HepG2 (cell line): ENCODE measurements around the gene MFSD12. TPM values are rescaled to one million over a fixed set of nuclear protein-coding genes. Genes with fewer than 3 reads are reported as not detected.
A peak's percentile ranks its signal among the peaks of the same experiment; 100 is the strongest.

ENCODE experiments used
- ARID5B ChIP-seq: IDR thresholded peaks from 2 replicates; pipeline ENCODE4 v1.4.0; 2020; ENCODE audit warnings: mild to moderate bottlenecking, missing genetic modification reagents
- ATF7 ChIP-seq, 2 experiments: fragments of 450-650 bp in 1 of 2; sonication (generic) in 1 of 2; formaldehyde crosslinking in 1 of 2; IDR thresholded peaks; 2 replicates each; pipeline versions ENCODE4 v1.4.0 to v1.6.1; 2016 to 2020; ENCODE audit warnings: antibody characterized with exemption in 1 of 2, mild to moderate bottlenecking in 1 of 2, missing genetic modification reagents in 1 of 2
- FOXA3 ChIP-seq: IDR thresholded peaks from 2 replicates; pipeline ENCODE4 v1.6.1; 2016; ENCODE audit warnings: missing genetic modification reagents, missing compliant biosample characterization
- GLI4 ChIP-seq: sonication (generic); formaldehyde crosslinking; IDR thresholded peaks from 2 replicates; pipeline ENCODE4 v1.5.1; 2020; ENCODE audit warnings: missing genetic modification reagents, mild to moderate bottlenecking, moderate library complexity, borderline replicate concordance
- GMEB1 ChIP-seq: sonication (generic); formaldehyde crosslinking; IDR thresholded peaks from 2 replicates; pipeline ENCODE4 v1.5.1; 2020; ENCODE audit warnings: missing genetic modification reagents, mild to moderate bottlenecking, borderline replicate concordance
- MAX ChIP-seq: IDR thresholded peaks from 2 replicates; pipeline ENCODE4 v1.6.1; 2012; ENCODE audit warnings: inconsistent platforms
- NFYB ChIP-seq: sonication (generic); formaldehyde crosslinking; IDR thresholded peaks from 2 replicates; pipeline ENCODE4 v1.4.0; 2020; ENCODE audit warnings: missing genetic modification reagents
- ZBTB21 ChIP-seq: sonication (generic); formaldehyde crosslinking; IDR thresholded peaks from 2 replicates; pipeline ENCODE4 v1.4.0; 2020; ENCODE audit warnings: missing genetic modification reagents
- ZC3H4 ChIP-seq: sonication (generic); formaldehyde crosslinking; IDR thresholded peaks from 2 replicates; pipeline ENCODE4 v1.4.0; 2020; ENCODE audit warnings: missing genetic modification reagents, borderline replicate concordance
- ZNF281 ChIP-seq: sonication (generic); formaldehyde crosslinking; IDR thresholded peaks from 2 replicates; pipeline ENCODE4 v1.4.0; 2020; ENCODE audit warnings: missing genetic modification reagents, borderline replicate concordance
- ZNF776 ChIP-seq: sonication (generic); formaldehyde crosslinking; IDR thresholded peaks from 2 replicates; pipeline ENCODE4 v1.4.0; 2020; ENCODE audit warnings: mild to moderate bottlenecking, missing genetic modification reagents
- polyA plus RNA-seq, 8 experiments: library from polyadenylated mRNA; depleted of rRNA in 3 of 8; stranded (reverse) in 7 of 8; unstranded in 1 of 8; fragments of >200 nt; fragmentation: Illumina TruSeq in 4 of 8; extraction: Trizol in 4 of 8; gene quantifications; 2 replicates each; pipeline versions ENCODE4 v1.2.1 to v1.2.3, GENCODE V29; 2011 to 2016; ENCODE audit warnings: low read depth in 4 of 8, missing spikeins in 1 of 8, mixed read lengths in 1 of 8; ENCODE audit not compliant: insufficient read depth in 1 of 8
- total RNA-seq, 5 experiments: library from RNA; depleted of rRNA; stranded (reverse); fragments of >200 nt; fragmentation: Illumina TruSeq; extraction: Trizol; gene quantifications; 2 replicates each; pipeline ENCODE4 v1.2.3, GENCODE V29; 2016; ENCODE audit warnings: low read depth in 1 of 5
- TF ChIP-seq, protein P1 (sequence below): sonication (generic); formaldehyde crosslinking; IDR thresholded peaks from 2 replicates; pipeline ENCODE4 v1.5.1; 2020; ENCODE audit warnings: mild to moderate bottlenecking, moderate library complexity, missing genetic modification reagents
- TF ChIP-seq, protein P2 (sequence below): sonication (generic); formaldehyde crosslinking; conservative IDR thresholded peaks from 2 replicates; pipeline ENCODE4 v1.4.0; 2020; ENCODE audit warnings: mild to moderate bottlenecking, missing genetic modification reagents, moderate library complexity

Gene MFSD12
- total and polyA plus RNA-seq, 2 of the 13 experiments (the other 11 are each of a cell fraction or from before 2014, with no cell fraction given): 27.2 to 29.1 TPM

DNA sequence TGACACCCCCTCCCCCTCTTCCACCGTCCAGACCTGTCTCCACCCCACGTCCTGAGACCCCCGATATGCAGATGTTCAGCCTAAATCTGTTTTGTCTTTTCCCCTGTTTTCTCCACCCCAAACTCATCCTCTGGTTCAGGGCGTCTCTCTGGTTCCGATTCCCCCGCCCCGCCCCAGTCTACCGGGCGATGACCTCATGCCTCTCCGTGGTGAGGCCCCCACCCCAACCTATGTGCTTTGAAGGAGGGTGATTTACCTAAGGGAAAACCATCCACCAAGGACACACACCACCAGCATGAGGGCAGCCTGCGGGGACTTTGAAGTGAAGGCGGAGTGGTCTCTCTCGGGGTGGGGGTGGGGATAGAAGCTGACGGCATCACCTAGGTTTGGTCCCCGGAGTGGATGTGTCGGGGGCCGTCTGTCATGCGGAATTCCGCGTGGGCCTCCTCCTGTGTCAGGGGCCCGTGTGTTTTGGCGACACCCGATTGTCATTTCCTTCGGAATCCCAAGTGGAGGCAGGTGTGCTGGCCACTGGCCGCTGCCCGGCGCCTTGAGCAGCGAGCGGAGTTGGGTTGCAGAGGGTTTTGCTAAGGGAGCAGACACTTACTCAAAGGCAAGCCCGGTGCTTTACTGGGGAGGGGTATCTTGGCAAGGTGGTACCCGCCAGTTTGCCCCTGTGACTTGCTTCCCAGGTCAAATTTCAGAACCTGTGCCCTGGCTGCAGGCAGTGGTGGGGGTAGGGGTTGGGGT lies 49.8 kb downstream of the MFSD12 start (continued):
- TF ChIP-seq, protein P1, sequence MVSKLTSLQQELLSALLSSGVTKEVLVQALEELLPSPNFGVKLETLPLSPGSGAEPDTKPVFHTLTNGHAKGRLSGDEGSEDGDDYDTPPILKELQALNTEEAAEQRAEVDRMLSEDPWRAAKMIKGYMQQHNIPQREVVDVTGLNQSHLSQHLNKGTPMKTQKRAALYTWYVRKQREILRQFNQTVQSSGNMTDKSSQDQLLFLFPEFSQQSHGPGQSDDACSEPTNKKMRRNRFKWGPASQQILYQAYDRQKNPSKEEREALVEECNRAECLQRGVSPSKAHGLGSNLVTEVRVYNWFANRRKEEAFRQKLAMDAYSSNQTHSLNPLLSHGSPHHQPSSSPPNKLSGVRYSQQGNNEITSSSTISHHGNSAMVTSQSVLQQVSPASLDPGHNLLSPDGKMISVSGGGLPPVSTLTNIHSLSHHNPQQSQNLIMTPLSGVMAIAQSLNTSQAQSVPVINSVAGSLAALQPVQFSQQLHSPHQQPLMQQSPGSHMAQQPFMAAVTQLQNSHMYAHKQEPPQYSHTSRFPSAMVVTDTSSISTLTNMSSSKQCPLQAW (CRISPR knock-in tag): peak; percentile 62
- TF ChIP-seq, protein P2, sequence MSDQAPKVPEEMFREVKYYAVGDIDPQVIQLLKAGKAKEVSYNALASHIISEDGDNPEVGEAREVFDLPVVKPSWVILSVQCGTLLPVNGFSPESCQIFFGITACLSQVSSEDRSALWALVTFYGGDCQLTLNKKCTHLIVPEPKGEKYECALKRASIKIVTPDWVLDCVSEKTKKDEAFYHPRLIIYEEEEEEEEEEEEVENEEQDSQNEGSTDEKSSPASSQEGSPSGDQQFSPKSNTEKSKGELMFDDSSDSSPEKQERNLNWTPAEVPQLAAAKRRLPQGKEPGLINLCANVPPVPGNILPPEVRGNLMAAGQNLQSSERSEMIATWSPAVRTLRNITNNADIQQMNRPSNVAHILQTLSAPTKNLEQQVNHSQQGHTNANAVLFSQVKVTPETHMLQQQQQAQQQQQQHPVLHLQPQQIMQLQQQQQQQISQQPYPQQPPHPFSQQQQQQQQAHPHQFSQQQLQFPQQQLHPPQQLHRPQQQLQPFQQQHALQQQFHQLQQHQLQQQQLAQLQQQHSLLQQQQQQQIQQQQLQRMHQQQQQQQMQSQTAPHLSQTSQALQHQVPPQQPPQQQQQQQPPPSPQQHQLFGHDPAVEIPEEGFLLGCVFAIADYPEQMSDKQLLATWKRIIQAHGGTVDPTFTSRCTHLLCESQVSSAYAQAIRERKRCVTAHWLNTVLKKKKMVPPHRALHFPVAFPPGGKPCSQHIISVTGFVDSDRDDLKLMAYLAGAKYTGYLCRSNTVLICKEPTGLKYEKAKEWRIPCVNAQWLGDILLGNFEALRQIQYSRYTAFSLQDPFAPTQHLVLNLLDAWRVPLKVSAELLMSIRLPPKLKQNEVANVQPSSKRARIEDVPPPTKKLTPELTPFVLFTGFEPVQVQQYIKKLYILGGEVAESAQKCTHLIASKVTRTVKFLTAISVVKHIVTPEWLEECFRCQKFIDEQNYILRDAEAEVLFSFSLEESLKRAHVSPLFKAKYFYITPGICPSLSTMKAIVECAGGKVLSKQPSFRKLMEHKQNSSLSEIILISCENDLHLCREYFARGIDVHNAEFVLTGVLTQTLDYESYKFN (CRISPR knock-in tag): peak; percentile 68
- TF ChIP-seq GMEB1 (0 out of 2 replicates have a peak, but pooled peaks have one; percentile 30), ATF7 (IDR thresholded peaks at IDR 0.05) (peak; percentile 80), ATF7 (CRISPR knock-in tag; IDR thresholded peaks at IDR 0.05) (peak; percentile 93), GLI4 (CRISPR knock-in tag) (peak; percentile 67; the same call in 1 of the 2 replicates), ZNF281 (CRISPR knock-in tag) (peak; percentile 81), NFYB (CRISPR knock-in tag) (no peak), ARID5B (peak; percentile 37; the same call in 1 of the 2 replicates), ZNF776 (CRISPR knock-in tag) (0 out of 2 replicates have a peak, but pooled peaks have one; percentile 32), FOXA3 (CRISPR knock-in tag) (no peak), ZC3H4 (CRISPR knock-in tag) (no peak), MAX (no peak), ZBTB21 (CRISPR knock-in tag) (peak; percentile 65; the same call in 1 of the 2 replicates)
